Measurements from ENCODE around the gene CFHR2. TPM values are rescaled to one million over a fixed set of nuclear protein-coding genes. Genes with fewer than 3 reads are reported as not detected.
"Not testable (repeated sequence)": the region's sequence is repeated elsewhere in the genome, so short reads cannot be mapped to it uniquely, and the experiment has no call there.

Gene CFHR2
- total RNA-seq (not detected in 2 replicates), polyA plus RNA-seq (not detected in 2 replicates)

GRCh38 chr1:196943568-196943967 is at the start of gene CFHR2:
CFHR2 (plus strand) TSS chr1:196943738; CDS start chr1:196943881, 143 bp downstream.
- H3K27me3 ChIP-seq; H3K4me1 ChIP-seq (ENCODE audit: low read depth); DNase-seq (ENCODE audit: low read depth in 1 of 2, low spot score in 1 of 2); H3K36me3 ChIP-seq; H3K9me3 ChIP-seq (ENCODE audit: low read depth); H3K4me3 ChIP-seq; H3K27ac ChIP-seq: not testable (repeated sequence)

GRCh38 chr1:196896355-196896754 is 47.2 kb upstream of the CFHR2 start:
- H3K36me3 ChIP-seq: no peaks in the 10 kb centered on the region
- no peak overlapping the region for H3K27ac ChIP-seq
- H3K4me3 ChIP-seq: no peak overlapping the region
- no peak for TF ChIP-seq CTCF (IDR thresholded peaks at IDR 0.05; ENCODE audit: low read depth, low read length)
- H3K9me3 ChIP-seq (ENCODE audit: low read depth): no peaks in the 10 kb centered on the region
- no peaks in the 10 kb centered on the region for H3K4me1 ChIP-seq (ENCODE audit: low read depth)
- DNase-seq (ENCODE audit: low read depth in 1 of 2, low spot score in 1 of 2): no peak
- H3K27me3 ChIP-seq: no peaks in the 10 kb centered on the region

DNA sequence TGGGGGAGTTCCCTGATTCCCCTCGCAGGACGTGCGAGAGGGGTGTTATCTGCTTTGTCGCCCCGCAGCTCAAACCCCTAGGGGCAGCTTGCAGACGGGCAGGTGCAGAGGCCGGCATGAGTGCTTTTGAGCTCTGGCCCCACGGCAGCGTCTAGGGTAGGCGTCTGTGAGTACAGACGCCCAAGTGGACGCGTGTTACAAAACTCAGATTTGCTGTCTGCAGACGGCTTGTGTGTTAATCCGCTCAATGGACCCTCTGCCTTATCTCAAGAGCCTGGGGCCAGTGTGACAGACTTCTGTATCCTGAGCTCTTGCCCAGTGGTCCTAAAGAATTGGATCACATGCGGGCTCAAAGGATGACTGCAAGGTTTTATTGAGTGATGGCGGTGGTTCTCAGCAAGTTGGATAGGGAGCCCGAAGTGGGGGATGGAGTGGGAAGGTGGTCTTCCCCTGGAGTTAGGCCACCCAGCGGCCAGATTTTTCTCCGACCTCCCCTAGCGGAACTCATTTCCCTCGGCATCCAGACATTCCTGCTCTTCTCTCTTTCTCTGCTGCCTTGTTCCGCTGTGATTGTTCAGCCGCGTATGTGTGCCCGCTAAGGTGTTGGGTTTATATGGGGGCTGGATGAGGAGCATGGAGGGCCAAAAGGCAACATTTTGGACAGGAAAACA is 46.2 kb upstream of the CFHR2 start:
- DNase-seq (ENCODE audit: low read depth in 1 of 2, low spot score in 1 of 2): peak in 1 of 2 donors; percentile 8
- no peaks in the 10 kb centered on the region for H3K27me3 ChIP-seq
- H3K4me1 ChIP-seq (ENCODE audit: low read depth): no peaks in the 10 kb centered on the region
- no peaks in the 10 kb centered on the region for H3K9me3 ChIP-seq (ENCODE audit: low read depth)
- no peak overlapping the region for H3K27ac ChIP-seq
- H3K4me3 ChIP-seq: no peak overlapping the region
- no peaks in the 10 kb centered on the region for H3K36me3 ChIP-seq
- TF ChIP-seq CTCF (IDR thresholded peaks at IDR 0.05; ENCODE audit: low read depth, low read length): no peak

DNA sequence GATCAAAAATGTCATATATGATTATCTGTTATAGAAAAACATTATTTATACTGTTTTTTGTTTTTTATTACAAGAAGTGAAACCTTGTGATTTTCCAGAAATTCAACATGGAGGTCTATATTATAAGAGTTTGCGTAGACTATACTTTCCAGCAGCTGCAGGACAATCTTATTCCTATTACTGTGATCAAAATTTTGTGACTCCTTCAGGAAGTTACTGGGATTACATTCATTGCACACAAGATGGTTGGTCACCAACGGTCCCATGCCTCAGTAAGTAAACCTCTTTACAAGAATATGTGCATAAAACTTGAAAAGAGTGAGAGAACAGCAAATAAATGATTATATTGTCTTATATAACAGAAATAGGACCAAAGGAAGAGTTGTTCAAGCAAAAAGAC is 41.2 kb upstream of the CFHR2 start:
- Histone ChIP-seq H3K4me1 (ENCODE audit: low read depth) (no peaks in the 10 kb centered on the region), H3K27ac (no peak overlapping the region), H3K9me3 (ENCODE audit: low read depth) (no peaks in the 10 kb centered on the region), H3K36me3 (no peaks in the 10 kb centered on the region), H3K4me3 (no peak overlapping the region), H3K27me3 (no peaks in the 10 kb centered on the region)
- no peak for TF ChIP-seq CTCF (IDR thresholded peaks at IDR 0.05; ENCODE audit: low read depth, low read length)
- no peak for DNase-seq (ENCODE audit: low read depth in 1 of 2, low spot score in 1 of 2)

- H3K4me1 ChIP-seq (ENCODE audit: low read depth): peaks cover 21% of the 10 kb centered on the region
- DNase-seq (ENCODE audit: low read depth in 1 of 2, low spot score in 1 of 2): no peak
- no peak overlapping the region for H3K4me3 ChIP-seq
- H3K36me3 ChIP-seq: no peaks in the 10 kb centered on the region
- H3K27me3 ChIP-seq: no peaks in the 10 kb centered on the region
- H3K27ac ChIP-seq: no peak overlapping the region
- no peak for TF ChIP-seq CTCF (IDR thresholded peaks at IDR 0.05; ENCODE audit: low read depth, low read length)
- no peaks in the 10 kb centered on the region for H3K9me3 ChIP-seq (ENCODE audit: low read depth)
These were observed 33.3 kb upstream of the CFHR2 start for GRCh38 chr1:196910215-196910614.

DNA sequence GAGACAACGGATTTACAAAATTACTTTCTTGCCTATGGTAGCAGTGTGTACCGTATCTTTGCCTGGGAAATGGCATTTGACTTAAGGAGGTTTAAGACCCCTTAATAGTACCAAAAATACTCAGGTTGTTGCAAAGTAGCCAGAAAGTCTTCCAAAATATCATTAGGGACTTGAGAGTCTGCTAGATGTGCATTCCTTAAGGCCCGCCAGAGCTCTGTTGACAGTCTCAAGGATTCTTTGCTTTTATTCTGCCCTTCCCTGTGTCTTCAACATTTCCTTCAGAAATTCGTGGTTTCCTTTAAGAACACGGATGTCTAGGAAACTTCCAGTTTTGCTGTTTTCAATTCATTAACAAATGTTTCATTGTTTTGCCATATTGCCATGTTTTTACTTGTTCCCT is 31.3 kb upstream of the CFHR2 start:
- H3K4me1 ChIP-seq (ENCODE audit: low read depth): peaks cover 21% of the 10 kb centered on the region
- not testable (repeated sequence) for H3K9me3 ChIP-seq (ENCODE audit: low read depth); H3K36me3 ChIP-seq; H3K27ac ChIP-seq; DNase-seq (ENCODE audit: low read depth in 1 of 2, low spot score in 1 of 2); H3K27me3 ChIP-seq; H3K4me3 ChIP-seq

GRCh38 chr1:196926839-196927238 is 16.7 kb upstream of the CFHR2 start:
- not testable (repeated sequence) for H3K27ac ChIP-seq; H3K36me3 ChIP-seq; H3K4me3 ChIP-seq; H3K9me3 ChIP-seq (ENCODE audit: low read depth); DNase-seq (ENCODE audit: low read depth in 1 of 2, low spot score in 1 of 2); H3K4me1 ChIP-seq (ENCODE audit: low read depth); H3K27me3 ChIP-seq

DNA sequence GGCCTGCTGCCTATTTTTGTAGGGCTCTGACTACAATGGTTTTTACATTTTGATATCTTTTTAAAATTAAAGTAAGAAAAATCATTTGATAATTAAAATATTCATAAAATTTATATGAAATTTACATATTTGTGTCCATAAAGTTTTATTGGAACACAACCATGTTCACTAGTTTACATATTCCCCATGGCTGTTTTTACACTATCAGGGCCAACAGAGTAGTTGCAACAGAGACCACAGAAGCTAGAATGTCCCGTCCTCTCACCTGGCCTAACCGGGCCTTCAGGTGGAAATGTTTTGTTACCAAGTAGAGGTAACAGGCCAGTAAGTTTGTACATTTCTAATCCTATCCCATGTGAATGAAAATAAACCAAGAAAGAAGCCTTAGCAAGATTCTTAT is 10.7 kb upstream of the CFHR2 start:
- DNase-seq (ENCODE audit: low read depth in 1 of 2, low spot score in 1 of 2); H3K9me3 ChIP-seq (ENCODE audit: low read depth); H3K27ac ChIP-seq; H3K27me3 ChIP-seq; H3K4me1 ChIP-seq (ENCODE audit: low read depth); H3K4me3 ChIP-seq; H3K36me3 ChIP-seq: not testable (repeated sequence)

Data from cardiac muscle cell (in vitro differentiated cells and primary cell).